K562 (cell line): ENCODE data around the gene BRSK1. TPM values are rescaled to one million over a fixed set of nuclear protein-coding genes. Genes with fewer than 3 reads are reported as not detected.

Source experiments
- DMBX1 ChIP-seq: fragments of 250-450 bp; sonication (Bioruptor Pico); IDR thresholded peaks from 2 replicates; pipeline ENCODE4 v1.8.0; 2022; ENCODE audit warnings: inconsistent platforms, mild to moderate bottlenecking, moderate library complexity, borderline replicate concordance
- EGR1 ChIP-seq: fragments of 450-650 bp; conservative IDR thresholded peaks from 2 replicates; pipeline ENCODE4 v1.6.1; 2017; ENCODE audit warnings: mild to moderate bottlenecking
- ELF4 ChIP-seq: fragments of 450-650 bp; formaldehyde crosslinking; IDR thresholded peaks from 2 replicates; pipeline ENCODE4 v1.4.0; 2022; ENCODE audit warnings: missing genetic modification characterization
- HOMEZ ChIP-seq: fragments of 250-450 bp; sonication (Bioruptor Pico); IDR thresholded peaks from 2 replicates; pipeline ENCODE4 v1.4.0; 2020; ENCODE audit warnings: mild to moderate bottlenecking, moderate library complexity
- MGA ChIP-seq: fragments of 450-650 bp; IDR thresholded peaks from 2 replicates; pipeline ENCODE4 v1.6.1; 2016; ENCODE audit warnings: mild to moderate bottlenecking, moderate library complexity
- RBBP5 ChIP-seq: fragments of 200-600 bp; sonication (generic); IDR thresholded peaks from 2 replicates; pipeline ENCODE4 v1.6.1; 2012; ENCODE audit warnings: borderline replicate concordance, mild to moderate bottlenecking, low read length, control low read depth, inconsistent platforms; ENCODE audit not compliant: insufficient read depth, poor library complexity, severe bottlenecking
- SMARCA4 ChIP-seq: fragments of 450-650 bp; IDR thresholded peaks from 2 replicates; pipeline ENCODE4 v1.6.1; 2016
- SRSF3 ChIP-seq: fragments of 200-400 bp; formaldehyde crosslinking; IDR thresholded peaks from 2 replicates; pipeline ENCODE4 v1.6.1; 2016; ENCODE audit warnings: mild to moderate bottlenecking, low read length, moderate library complexity; ENCODE audit not compliant: insufficient read depth
- ZBTB9 ChIP-seq: fragments of 450-650 bp; formaldehyde crosslinking; IDR thresholded peaks from 2 replicates; pipeline ENCODE4 v1.4.0; 2020; ENCODE audit warnings: mild to moderate bottlenecking, moderate library complexity
- ZNF311 ChIP-seq: fragments of 250-450 bp; sonication (Bioruptor Pico); IDR thresholded peaks from 2 replicates; pipeline ENCODE4 v1.4.0; 2020; ENCODE audit warnings: mild to moderate bottlenecking, moderate library complexity
- ZNF354B ChIP-seq: fragments of 250-450 bp; sonication (Bioruptor Pico); IDR thresholded peaks from 2 replicates; pipeline ENCODE4 v1.4.0; 2020
- ZNF511 ChIP-seq: sonication (generic); formaldehyde crosslinking; IDR thresholded peaks from 2 replicates; pipeline ENCODE4 v1.8.0; 2022; ENCODE audit warnings: mild to moderate bottlenecking, missing genetic modification reagents
- polyA plus RNA-seq, 8 experiments: library from polyadenylated mRNA; depleted of rRNA in 4 of 8; stranded (reverse) in 5 of 8; unstranded in 3 of 8; fragments of >200 nt; fragmentation: Nextera tagmentation in 2 of 8; fragmentation: Illumina TruSeq in 1 of 8; extraction: Ambion mirVana in 2 of 8; extraction: Trizol in 1 of 8; gene quantifications; 2 replicates each; pipeline versions ENCODE4 v1.2.1 to v1.2.3, GENCODE V29; 2011 to 2014; ENCODE audit warnings: inconsistent platforms in 1 of 8, missing spikeins in 1 of 8
- total RNA-seq, 7 experiments: library from RNA; depleted of rRNA in 6 of 7; stranded (reverse); fragments of >200 nt in 6 of 7; fragmentation: Illumina TruSeq in 2 of 7; extraction: Trizol in 2 of 7; gene quantifications; 2 replicates each; pipeline versions ENCODE4 v1.2.1 to v1.2.3, GENCODE V29; 2011 to 2021; ENCODE audit warnings: low replicate concordance in 1 of 7

BRSK1 gene
- total and polyA plus RNA-seq, 9 of the 15 experiments (the other 6 are each of a cell fraction or from before 2014, with no cell fraction given) = 1.7 to 9.3 (median 3.8) TPM; not detected in 2

- TF ChIP-seq MGA (peak; percentile 95), HOMEZ (no peak), DMBX1 (CRISPR knock-in tag) (peak; percentile 90), EGR1 (no peak), RBBP5 (peak; percentile 40), SRSF3 (no peak), ZNF311 (CRISPR knock-in tag) (0 out of 2 replicates have a peak, but pooled peaks have one; percentile 51), SMARCA4 (peak; percentile 60; the same call in 1 of the 2 replicates), ZNF354B (CRISPR knock-in tag) (no peak), ZNF511 (peak; percentile 71; the same call in 1 of the 2 replicates), ELF4 (peak; percentile 85), ZBTB9 (CRISPR knock-in tag) (0 out of 2 replicates have a peak, but pooled peaks have one; percentile 39)
These were observed 13.4 kb upstream of the BRSK1 start (continued) for GRCh38 chr19:55270172-55270942.
